GM12873 (cell line): ENCODE data around the gene FBXW2.

ENCODE experiments used
- TF ChIP-seq, protein P1 (sequence below): IDR thresholded peaks from 2 replicates; pipeline ENCODE4 v1.5.1; 2012; ENCODE audit warnings: low read depth, mild to moderate bottlenecking, moderate library complexity, low read length, control low read depth; ENCODE audit not compliant: insufficient read depth; ENCODE audit errors: missing control alignments

FBXW2 gene, protein sequence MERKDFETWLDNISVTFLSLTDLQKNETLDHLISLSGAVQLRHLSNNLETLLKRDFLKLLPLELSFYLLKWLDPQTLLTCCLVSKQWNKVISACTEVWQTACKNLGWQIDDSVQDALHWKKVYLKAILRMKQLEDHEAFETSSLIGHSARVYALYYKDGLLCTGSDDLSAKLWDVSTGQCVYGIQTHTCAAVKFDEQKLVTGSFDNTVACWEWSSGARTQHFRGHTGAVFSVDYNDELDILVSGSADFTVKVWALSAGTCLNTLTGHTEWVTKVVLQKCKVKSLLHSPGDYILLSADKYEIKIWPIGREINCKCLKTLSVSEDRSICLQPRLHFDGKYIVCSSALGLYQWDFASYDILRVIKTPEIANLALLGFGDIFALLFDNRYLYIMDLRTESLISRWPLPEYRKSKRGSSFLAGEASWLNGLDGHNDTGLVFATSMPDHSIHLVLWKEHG

GRCh38 chr9:120792898-120793765, at the start of gene FBXW2:
Gene FBXW2, minus strand, starts transcription at chr9:120793416. Its CDS starts 5,158 bp downstream, at chr9:120788258.
- TF ChIP-seq, protein P1, sequence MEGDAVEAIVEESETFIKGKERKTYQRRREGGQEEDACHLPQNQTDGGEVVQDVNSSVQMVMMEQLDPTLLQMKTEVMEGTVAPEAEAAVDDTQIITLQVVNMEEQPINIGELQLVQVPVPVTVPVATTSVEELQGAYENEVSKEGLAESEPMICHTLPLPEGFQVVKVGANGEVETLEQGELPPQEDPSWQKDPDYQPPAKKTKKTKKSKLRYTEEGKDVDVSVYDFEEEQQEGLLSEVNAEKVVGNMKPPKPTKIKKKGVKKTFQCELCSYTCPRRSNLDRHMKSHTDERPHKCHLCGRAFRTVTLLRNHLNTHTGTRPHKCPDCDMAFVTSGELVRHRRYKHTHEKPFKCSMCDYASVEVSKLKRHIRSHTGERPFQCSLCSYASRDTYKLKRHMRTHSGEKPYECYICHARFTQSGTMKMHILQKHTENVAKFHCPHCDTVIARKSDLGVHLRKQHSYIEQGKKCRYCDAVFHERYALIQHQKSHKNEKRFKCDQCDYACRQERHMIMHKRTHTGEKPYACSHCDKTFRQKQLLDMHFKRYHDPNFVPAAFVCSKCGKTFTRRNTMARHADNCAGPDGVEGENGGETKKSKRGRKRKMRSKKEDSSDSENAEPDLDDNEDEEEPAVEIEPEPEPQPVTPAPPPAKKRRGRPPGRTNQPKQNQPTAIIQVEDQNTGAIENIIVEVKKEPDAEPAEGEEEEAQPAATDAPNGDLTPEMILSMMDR, result no peak

DNA sequence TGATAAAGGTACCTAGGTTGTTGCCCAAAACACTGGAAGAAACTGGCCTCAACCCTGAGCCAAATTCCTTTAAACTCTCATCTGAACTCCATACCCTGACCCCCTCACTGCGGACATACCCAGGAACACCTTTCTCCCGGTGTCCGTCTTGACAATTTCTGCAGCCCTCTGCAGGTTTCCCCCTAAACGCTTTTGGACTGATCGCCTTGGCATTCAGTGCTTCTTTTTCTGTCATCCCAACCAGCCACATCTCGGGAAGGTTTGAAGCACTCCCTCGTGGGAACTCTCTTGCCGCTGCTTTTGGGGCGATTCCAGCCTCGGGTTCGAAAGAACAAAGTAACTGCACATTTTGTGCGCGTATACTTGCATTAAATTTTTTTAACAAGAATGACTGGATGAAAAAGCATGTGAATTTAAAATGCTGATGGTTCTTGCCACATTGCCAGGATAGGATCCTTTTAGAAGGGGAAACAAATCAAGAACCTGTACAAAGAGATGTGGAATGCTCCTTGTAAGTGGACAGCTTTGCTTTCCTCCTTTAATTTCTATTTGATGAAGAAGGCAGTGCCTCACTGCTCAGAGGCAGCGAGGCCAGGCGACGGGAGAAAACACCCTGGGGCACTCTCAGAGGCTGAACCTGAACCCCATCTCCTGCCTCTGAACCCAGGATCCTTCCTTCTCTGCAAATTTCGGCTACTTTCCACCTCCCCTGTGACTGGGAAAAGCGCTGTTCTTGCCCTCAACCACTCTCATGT, 48.9 kb upstream of the FBXW2 start:
- TF ChIP-seq, protein P1, result no peak

DNA sequence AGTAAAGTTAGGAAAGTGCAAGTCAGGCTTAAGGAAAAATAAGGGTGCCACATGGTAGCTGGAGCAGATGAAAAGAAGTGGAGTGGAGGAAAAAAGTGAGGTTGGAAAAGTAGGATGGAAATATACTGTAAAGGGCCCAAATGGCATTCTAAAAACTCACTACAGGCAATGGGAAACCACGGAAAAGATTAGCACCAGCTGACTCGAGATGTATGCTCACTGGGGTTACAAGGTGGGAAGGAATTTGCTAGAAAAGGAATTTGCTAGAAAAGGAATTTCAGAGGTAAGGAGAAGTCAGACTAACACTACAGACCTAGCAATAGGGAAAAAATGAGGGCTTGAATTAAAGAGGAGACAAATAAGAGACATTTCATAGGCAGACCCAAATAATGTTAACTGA, 45.9 kb upstream of the FBXW2 start:
- TF ChIP-seq, protein P1, result no peak

- TF ChIP-seq, protein P1, result no peak
Observed at GRCh38 chr9:120837921-120838320, 44.7 kb upstream of the FBXW2 start.

- TF ChIP-seq, protein P1, result no peak
Observed at GRCh38 chr9:120833325-120833724, 40.1 kb upstream of the FBXW2 start.

- TF ChIP-seq, protein P1, result no peak
Observed at GRCh38 chr9:120832807-120833206, 39.6 kb upstream of the FBXW2 start.

DNA sequence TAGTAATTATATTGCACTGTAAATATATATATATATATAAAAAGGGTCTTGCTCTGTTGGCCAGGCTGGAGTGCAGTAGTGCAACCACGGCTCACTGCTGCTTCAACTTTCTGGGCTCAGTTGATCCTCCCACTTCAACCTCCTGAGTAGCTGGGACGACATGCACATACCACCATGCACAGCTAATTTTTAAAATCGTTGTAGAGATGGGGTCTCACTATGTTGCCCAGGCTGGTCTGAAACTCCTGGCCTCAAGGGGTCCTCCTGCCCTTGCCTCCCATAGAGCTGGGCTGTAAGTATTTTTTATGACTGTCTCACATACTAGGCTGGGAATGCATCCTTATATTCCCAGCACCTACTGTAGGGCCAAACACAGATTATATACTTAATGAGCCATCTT, 37.6 kb upstream of the FBXW2 start:
- TF ChIP-seq, protein P1, result no peak
